ENCODE data around the gene RIN3. TPM values are rescaled to one million over a fixed set of nuclear protein-coding genes. Genes with fewer than 3 reads are reported as not detected.
A peak's percentile ranks its signal among the peaks of the same experiment; 100 is the strongest.

Gene RIN3
- total RNA-seq, 1 experiment from 2014 or later = 14.8 TPM

- Histone ChIP-seq H3K4me3 (no peak overlapping the region), H4K20me1 (ENCODE audit: insufficient read depth) (no peaks in the 10 kb centered on the region), H3K27me3 (ENCODE audit: insufficient read depth, low read depth) (no peaks in the 10 kb centered on the region), H3K4me2 (peak overlapping the region; percentile 11; the same call in 1 of the 2 replicates), H3K36me3 (ENCODE audit: low read depth) (no peaks in the 10 kb centered on the region), H3F3A (ENCODE audit: insufficient read depth, low read depth) (peaks cover 27% of the 10 kb centered on the region), H3K27ac (no peak overlapping the region), H3K9me3 (ENCODE audit: insufficient read depth, low read depth) (0 out of 2 replicates have a peak, but pooled peaks cover 4% of the 10 kb centered on the region), H2AFZ (no peak overlapping the region), H3K4me1 (replicated peaks; ENCODE audit: insufficient read depth) (peaks cover 44% of the 10 kb centered on the region), H3K79me2 (ENCODE audit: low read depth) (no peaks in the 10 kb centered on the region), H3K9me2 (ENCODE audit: insufficient read depth) (no peaks in the 10 kb centered on the region)
- no TSS peak for BruUV-seq (replicated peaks)
- TF ChIP-seq CTCF (conservative IDR thresholded peaks at IDR 0.05) = no peak
- no peak for TF ChIP-seq EZH2 (IDR thresholded peaks at IDR 0.05; ENCODE audit: low read depth)
- intact Hi-C loops (cut with micrococcal nuclease; ENCODE audit: unreplicated experiment) = loop anchor here (2.0 kb wide), 1 partner anchor 41 kb away; no protein-coding TSS in a partner anchor
- ChIA-PET POLR2A (ENCODE audit: unreplicated experiment) (no interaction called here), CTCF (no interaction called here)
- DNase-seq = peak in 1 of 2 experiments; percentile 77
These were observed 43.4 kb upstream of the RIN3 start for GRCh38 chr14:92470215-92470614.

GRCh38 chr14:92470811-92471210, 42.8 kb upstream of the RIN3 start:
- H3K27me3 ChIP-seq (ENCODE audit: insufficient read depth, low read depth) = no peaks in the 10 kb centered on the region
- H3K4me2 ChIP-seq = peak overlapping the region; percentile 11; the same call in 1 of the 2 replicates
- TF ChIP-seq CTCF (conservative IDR thresholded peaks at IDR 0.05) = no peak
- TF ChIP-seq EZH2 (IDR thresholded peaks at IDR 0.05; ENCODE audit: low read depth) = no peak
- H3K9me3 ChIP-seq (ENCODE audit: insufficient read depth, low read depth) = 0 out of 2 replicates have a peak, but pooled peaks cover 4% of the 10 kb centered on the region
- no peaks in the 10 kb centered on the region for H3K79me2 ChIP-seq (ENCODE audit: low read depth)
- no peak overlapping the region for H2AFZ ChIP-seq
- H3F3A ChIP-seq (ENCODE audit: insufficient read depth, low read depth) = peaks cover 27% of the 10 kb centered on the region
- H3K27ac ChIP-seq = no peak overlapping the region
- intact Hi-C loops (cut with micrococcal nuclease; ENCODE audit: unreplicated experiment) = loop anchor here (2.0 kb wide), 1 partner anchor 40 kb away; no protein-coding TSS in a partner anchor
- CTCF ChIA-PET = no interaction called here
- BruUV-seq (replicated peaks) = no TSS peak
- no peaks in the 10 kb centered on the region for H3K36me3 ChIP-seq (ENCODE audit: low read depth)
- H3K9me2 ChIP-seq (ENCODE audit: insufficient read depth) = no peaks in the 10 kb centered on the region
- POLR2A ChIA-PET (ENCODE audit: unreplicated experiment) = no interaction called here
- peaks cover 44% of the 10 kb centered on the region for H3K4me1 ChIP-seq (replicated peaks; ENCODE audit: insufficient read depth)
- no peak overlapping the region for H3K4me3 ChIP-seq
- H4K20me1 ChIP-seq (ENCODE audit: insufficient read depth) = no peaks in the 10 kb centered on the region
- no peak for DNase-seq

GRCh38 chr14:92471919-92472318, 41.7 kb upstream of the RIN3 start:
- Histone ChIP-seq H3F3A (ENCODE audit: insufficient read depth, low read depth) (peaks cover 27% of the 10 kb centered on the region), H3K27ac (peak overlapping the region; percentile 55), H3K9me2 (ENCODE audit: insufficient read depth) (no peaks in the 10 kb centered on the region), H3K79me2 (ENCODE audit: low read depth) (no peaks in the 10 kb centered on the region), H3K9me3 (ENCODE audit: insufficient read depth, low read depth) (0 out of 2 replicates have a peak, but pooled peaks cover under 1% of the 10 kb centered on the region), H3K4me2 (peak overlapping the region; percentile 35), H3K27me3 (ENCODE audit: insufficient read depth, low read depth) (no peaks in the 10 kb centered on the region), H3K4me1 (replicated peaks; ENCODE audit: insufficient read depth) (peaks cover 44% of the 10 kb centered on the region), H3K4me3 (no peak overlapping the region), H2AFZ (no peak overlapping the region), H3K36me3 (ENCODE audit: low read depth) (no peaks in the 10 kb centered on the region), H4K20me1 (ENCODE audit: insufficient read depth) (no peaks in the 10 kb centered on the region)
- no TSS peak for BruUV-seq (replicated peaks)
- intact Hi-C loops (cut with micrococcal nuclease; ENCODE audit: unreplicated experiment) = loop anchor here (1.0 to 2.0 kb wide), 3 partner anchors 31 to 93 kb away; no protein-coding TSS in a partner anchor
- peak; percentile 53 to 90 for DNase-seq
- CTCF ChIA-PET = no interaction called here
- no peak for TF ChIP-seq CTCF (conservative IDR thresholded peaks at IDR 0.05)
- no peak for TF ChIP-seq EZH2 (IDR thresholded peaks at IDR 0.05; ENCODE audit: low read depth)
- POLR2A ChIA-PET (ENCODE audit: unreplicated experiment) = no interaction called here
